Measurements from ENCODE around the gene CPSF3. TPM values are rescaled to one million over a fixed set of nuclear protein-coding genes. Genes with fewer than 3 reads are reported as not detected.

CPSF3 gene
- total and polyA plus RNA-seq, 2 of the 4 experiments (the other 2 are of a cell fraction), result 29.2 to 64.5 TPM

DNA sequence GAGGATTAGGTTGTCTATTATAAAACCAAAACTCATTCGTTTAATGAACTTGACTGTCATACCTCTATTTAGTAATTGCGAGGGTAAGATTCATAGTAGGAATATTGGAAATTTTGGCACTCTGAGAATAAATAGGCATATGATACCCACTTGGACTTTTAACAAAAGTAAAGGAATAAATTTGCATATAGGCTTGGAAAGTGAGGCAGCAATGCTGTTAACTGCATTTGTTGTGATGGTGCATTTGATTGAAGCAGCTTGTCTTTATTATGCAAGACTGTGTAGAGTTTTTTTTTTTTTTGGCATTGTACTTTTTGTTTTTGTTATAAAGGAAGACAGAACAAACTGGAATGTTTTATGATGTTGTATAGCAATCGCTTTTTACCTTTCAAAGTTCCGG lies 19.0 kb upstream of the CPSF3 start:
- WGBS, 2 experiments (ENCODE audit: extremely low coverage in 2 of 2, insufficient read length in 1 of 2), result no CpG with 5 or more reads among the region's 4 CpGs
- Histone ChIP-seq H3K14ac (replicated peaks; ENCODE audit: low read depth, low read length) (no peak overlapping the region), H2BK5ac (ENCODE audit: low read depth, low read length, poor library complexity, severe bottlenecking) (peak overlapping the region; percentile 61), H3K18ac (ENCODE audit: low read depth, low read length) (no peak overlapping the region), H2AK5ac (ENCODE audit: low read depth, low read length) (no peak overlapping the region), H3K9ac (ENCODE audit: low read depth, low read length) (no peak overlapping the region), H3K36me3 (ENCODE audit: control insufficient read depth, insufficient read depth, low read length) (peaks cover 37% of the 10 kb centered on the region), H3K56ac (ENCODE audit: extremely low read depth, insufficient read depth, low read length) (no peak overlapping the region), H4K91ac (ENCODE audit: insufficient read depth, low read depth, low read length) (no peak overlapping the region), H3K4me1 (ENCODE audit: control insufficient read depth, insufficient read depth, low read length) (peaks cover 32% of the 10 kb centered on the region), H2AK9ac (replicated peaks; ENCODE audit: low read depth, low read length, poor library complexity) (no peak overlapping the region), H3K27me3 (ENCODE audit: control insufficient read depth, insufficient read depth, low read length) (no peaks in the 10 kb centered on the region), H3K9me1 (ENCODE audit: insufficient read depth, low read length) (peaks cover 32% of the 10 kb centered on the region), H2BK15ac (ENCODE audit: low read depth, low read length) (no peak overlapping the region), H3K79me1 (ENCODE audit: low read depth in 1 of 2, low read length in 2 of 2) (peaks cover 11 to 60% of the 10 kb centered on the region in 2 experiments), H4K8ac (ENCODE audit: low read depth in 2 of 2, low read length in 2 of 2) (no peak overlapping the region), H3K4ac (ENCODE audit: low read depth, low read length) (no peak overlapping the region), H3K23ac (ENCODE audit: low read depth, low read length) (no peak overlapping the region), H3K4me3 (ENCODE audit: insufficient read depth, low read depth, low read length) (no peak overlapping the region), H3K9me3 (ENCODE audit: control insufficient read depth, insufficient read depth, low read length) (no peaks in the 10 kb centered on the region), H3K4me2 (ENCODE audit: low read depth, low read length) (no peak overlapping the region), H3K27ac (ENCODE audit: insufficient read depth, low read length) (peak overlapping the region; percentile 14; the same call in 1 of the 2 replicates), H4K20me1 (ENCODE audit: insufficient read depth, low read length) (peaks cover 25% of the 10 kb centered on the region), H4K5ac (ENCODE audit: low read depth, low read length) (no peak overlapping the region), H2AFZ (replicated peaks; ENCODE audit: low read length, poor library complexity) (no peak overlapping the region), H2BK20ac (ENCODE audit: low read depth, low read length) (no peak overlapping the region), H2BK120ac (ENCODE audit: low read depth, low read length) (no peak overlapping the region)
- no peak for DNase-seq
- ATAC-seq (ENCODE audit: low read depth), result no peak
- intact Hi-C loops (cut with micrococcal nuclease), result no loop called here
- in situ Hi-C loops (cut with MboI; ENCODE audit: low sequenced_read_pairs), result no loop called here
- dilution Hi-C loops (cut with HindIII; ENCODE audit: low sequenced_read_pairs, unreplicated experiment), result no loop called here
- ChIA-PET CTCF (no interaction called here), POLR2A (ENCODE audit: unreplicated experiment) (interaction anchor here (0.6 kb wide), 1 partner anchor 196 kb away, joined by 3 read pairs; no protein-coding TSS in a partner anchor)
- TF ChIP-seq, protein P1, sequence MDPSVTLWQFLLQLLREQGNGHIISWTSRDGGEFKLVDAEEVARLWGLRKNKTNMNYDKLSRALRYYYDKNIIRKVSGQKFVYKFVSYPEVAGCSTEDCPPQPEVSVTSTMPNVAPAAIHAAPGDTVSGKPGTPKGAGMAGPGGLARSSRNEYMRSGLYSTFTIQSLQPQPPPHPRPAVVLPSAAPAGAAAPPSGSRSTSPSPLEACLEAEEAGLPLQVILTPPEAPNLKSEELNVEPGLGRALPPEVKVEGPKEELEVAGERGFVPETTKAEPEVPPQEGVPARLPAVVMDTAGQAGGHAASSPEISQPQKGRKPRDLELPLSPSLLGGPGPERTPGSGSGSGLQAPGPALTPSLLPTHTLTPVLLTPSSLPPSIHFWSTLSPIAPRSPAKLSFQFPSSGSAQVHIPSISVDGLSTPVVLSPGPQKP (IDR thresholded peaks at IDR 0.05; ENCODE audit: borderline replicate concordance, low read depth, low read length), result no peak
- TF ChIP-seq FOS (IDR thresholded peaks at IDR 0.05; ENCODE audit: low read depth, low read length) (no peak), RFX5 (IDR thresholded peaks at IDR 0.05; ENCODE audit: low read depth, low read length) (no peak), MAFK (IDR thresholded peaks at IDR 0.05; ENCODE audit: low read depth, low read length) (no peak), MAZ (IDR thresholded peaks at IDR 0.05; ENCODE audit: borderline replicate concordance, low read depth, low read length) (no peak), RCOR1 (IDR thresholded peaks at IDR 0.05; ENCODE audit: insufficient replicate concordance, low read length) (no peak)
- TF ChIP-seq, protein P2, sequence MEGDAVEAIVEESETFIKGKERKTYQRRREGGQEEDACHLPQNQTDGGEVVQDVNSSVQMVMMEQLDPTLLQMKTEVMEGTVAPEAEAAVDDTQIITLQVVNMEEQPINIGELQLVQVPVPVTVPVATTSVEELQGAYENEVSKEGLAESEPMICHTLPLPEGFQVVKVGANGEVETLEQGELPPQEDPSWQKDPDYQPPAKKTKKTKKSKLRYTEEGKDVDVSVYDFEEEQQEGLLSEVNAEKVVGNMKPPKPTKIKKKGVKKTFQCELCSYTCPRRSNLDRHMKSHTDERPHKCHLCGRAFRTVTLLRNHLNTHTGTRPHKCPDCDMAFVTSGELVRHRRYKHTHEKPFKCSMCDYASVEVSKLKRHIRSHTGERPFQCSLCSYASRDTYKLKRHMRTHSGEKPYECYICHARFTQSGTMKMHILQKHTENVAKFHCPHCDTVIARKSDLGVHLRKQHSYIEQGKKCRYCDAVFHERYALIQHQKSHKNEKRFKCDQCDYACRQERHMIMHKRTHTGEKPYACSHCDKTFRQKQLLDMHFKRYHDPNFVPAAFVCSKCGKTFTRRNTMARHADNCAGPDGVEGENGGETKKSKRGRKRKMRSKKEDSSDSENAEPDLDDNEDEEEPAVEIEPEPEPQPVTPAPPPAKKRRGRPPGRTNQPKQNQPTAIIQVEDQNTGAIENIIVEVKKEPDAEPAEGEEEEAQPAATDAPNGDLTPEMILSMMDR (conservative IDR thresholded peaks at IDR 0.05; ENCODE audit: low read depth, low read length), result no peak
- no TSS peak for BruUV-seq (replicated peaks)

Data from IMR-90 (cell line).